ENCODE results near the gene KIF18B. TPM values are rescaled to one million over a fixed set of nuclear protein-coding genes. Genes with fewer than 3 reads are reported as not detected.

KIF18B gene
- total and polyA plus RNA-seq, 2 of the 13 experiments (the other 11 are each of a cell fraction or from before 2014, with no cell fraction given) = 15.2 to 15.3 TPM

DNA sequence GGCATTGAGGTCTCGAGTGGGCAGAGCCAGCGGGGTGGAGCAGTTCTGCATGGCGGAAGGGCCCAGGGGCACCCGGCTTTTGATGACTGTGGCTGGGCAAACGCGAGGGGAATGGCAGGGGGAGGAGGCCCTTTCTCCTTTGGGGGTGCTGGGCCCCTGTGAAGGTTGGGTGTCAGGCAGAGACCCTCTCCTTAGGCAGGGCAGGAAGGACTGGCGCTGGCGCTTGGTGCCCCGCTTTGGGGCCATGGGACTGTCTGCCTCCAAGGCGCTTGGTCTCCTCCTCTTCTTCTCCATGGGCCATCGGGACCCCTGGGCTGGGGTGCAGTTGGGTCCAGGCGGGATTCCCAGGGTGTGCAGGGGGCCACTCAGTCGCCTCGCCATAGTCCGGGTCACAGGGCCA, 19.4 kb downstream of the KIF18B start:
- FAIRE-seq (no peak), DNase-seq (ENCODE audit: low spot score) (no peak), ATAC-seq (no peak)
- H3K9me3 ChIP-seq (ENCODE audit: low read length) = no peaks in the 10 kb centered on the region
- no TSS peak for BruUV-seq (replicated peaks)
- in situ Hi-C loops (cut with HindIII; ENCODE audit: extremely low pct_ligation_motif_present, low pct_unique_long_range_greater_than_20kb) (loop anchor here (10.0 kb wide), 1 partner anchor 177 kb away; no protein-coding TSS in a partner anchor), intact Hi-C loops (cut with micrococcal nuclease; ENCODE audit: unreplicated experiment) (no loop called here)
- peaks cover 1% of the 10 kb centered on the region; the same call in 1 of the 2 replicates for H3K4me1 ChIP-seq (ENCODE audit: insufficient read depth, low read length)
- H3K27me3 ChIP-seq (ENCODE audit: control insufficient read depth in 1 of 2, insufficient read depth in 2 of 2, low read length in 2 of 2) = peaks cover 0 to 2% of the 10 kb centered on the region in 2 experiments; a peak in 1 of 5 replicates
- WGBS (ENCODE audit: low lambda C conversion rate) = 93% methylated on average over 15 of the region's 15 CpGs
- H3K27ac ChIP-seq (ENCODE audit: extremely low read length, insufficient read depth, low read length) = no peak overlapping the region
- H3K4me3 ChIP-seq (replicated peaks in 1 of 3; ENCODE audit: insufficient read depth in 1 of 3, low read depth in 2 of 3, low read length in 3 of 3) = no peak overlapping the region
- no peak overlapping the region for H2AFZ ChIP-seq (ENCODE audit: low read length)
- no peak overlapping the region for H3K9ac ChIP-seq (ENCODE audit: insufficient read depth, low read depth, low read length)
- no peaks in the 10 kb centered on the region for H4K20me1 ChIP-seq (ENCODE audit: insufficient read depth, low read length)
- no peak overlapping the region for H3K4me2 ChIP-seq (ENCODE audit: low read depth, low read length)
- POLR2A ChIA-PET = no interaction called here
- H3K36me3 ChIP-seq (replicated peaks in 1 of 2; ENCODE audit: control insufficient read depth in 1 of 2, insufficient read depth in 2 of 2, low read length in 2 of 2) = peaks cover 50 to 74% of the 10 kb centered on the region in 2 experiments
- CTCF ChIA-PET (ENCODE audit: low intra/inter-chr PET ratio, low total read pairs) = no interaction called here
- no peaks in the 10 kb centered on the region for H3K79me2 ChIP-seq (ENCODE audit: insufficient read depth, low read length)
- TF ChIP-seq GABPA (IDR thresholded peaks at IDR 0.05; ENCODE audit: low read depth, low read length) (no peak), GABPA (CRISPR knock-in tag; IDR thresholded peaks at IDR 0.05; ENCODE audit: low read depth) (no peak), SP140L (CRISPR knock-in tag; IDR thresholded peaks at IDR 0.05; ENCODE audit: borderline replicate concordance) (no peak), ZNF468 (CRISPR knock-in tag; IDR thresholded peaks at IDR 0.05) (no peak), ZBTB1 (CRISPR knock-in tag; IDR thresholded peaks at IDR 0.05; ENCODE audit: borderline replicate concordance) (no peak), ZNF660 (CRISPR knock-in tag; IDR thresholded peaks at IDR 0.05; ENCODE audit: borderline replicate concordance, low read depth) (no peak), HDAC1 (CRISPR knock-in tag; IDR thresholded peaks at IDR 0.05) (no peak), IRF2 (CRISPR knock-in tag; IDR thresholded peaks at IDR 0.05) (no peak), ATM (IDR thresholded peaks at IDR 0.05; ENCODE audit: borderline replicate concordance) (no peak), HNF4G (IDR thresholded peaks at IDR 0.05; ENCODE audit: borderline replicate concordance, low read depth, low read length) (no peak), HNF4G (CRISPR knock-in tag; IDR thresholded peaks at IDR 0.05; ENCODE audit: borderline replicate concordance, low read depth) (no peak), MEF2D (CRISPR knock-in tag; IDR thresholded peaks at IDR 0.05) (no peak), ZBTB3 (CRISPR knock-in tag; IDR thresholded peaks at IDR 0.05; ENCODE audit: borderline replicate concordance, low read depth) (no peak), NFE2 (CRISPR knock-in tag; IDR thresholded peaks at IDR 0.05) (no peak)
- TF ChIP-seq, protein P1, sequence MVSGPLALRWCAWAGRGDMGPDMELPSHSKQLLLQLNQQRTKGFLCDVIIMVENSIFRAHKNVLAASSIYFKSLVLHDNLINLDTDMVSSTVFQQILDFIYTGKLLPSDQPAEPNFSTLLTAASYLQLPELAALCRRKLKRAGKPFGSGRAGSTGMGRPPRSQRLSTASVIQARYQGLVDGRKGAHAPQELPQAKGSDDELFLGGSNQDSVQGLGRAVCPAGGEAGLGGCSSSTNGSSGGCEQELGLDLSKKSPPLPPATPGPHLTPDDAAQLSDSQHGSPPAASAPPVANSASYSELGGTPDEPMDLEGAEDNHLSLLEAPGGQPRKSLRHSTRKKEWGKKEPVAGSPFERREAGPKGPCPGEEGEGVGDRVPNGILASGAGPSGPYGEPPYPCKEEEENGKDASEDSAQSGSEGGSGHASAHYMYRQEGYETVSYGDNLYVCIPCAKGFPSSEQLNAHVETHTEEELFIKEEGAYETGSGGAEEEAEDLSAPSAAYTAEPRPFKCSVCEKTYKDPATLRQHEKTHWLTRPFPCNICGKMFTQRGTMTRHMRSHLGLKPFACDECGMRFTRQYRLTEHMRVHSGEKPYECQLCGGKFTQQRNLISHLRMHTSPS (CRISPR knock-in tag; IDR thresholded peaks at IDR 0.05; ENCODE audit: low read depth) = no peak
- TF ChIP-seq, protein P2, sequence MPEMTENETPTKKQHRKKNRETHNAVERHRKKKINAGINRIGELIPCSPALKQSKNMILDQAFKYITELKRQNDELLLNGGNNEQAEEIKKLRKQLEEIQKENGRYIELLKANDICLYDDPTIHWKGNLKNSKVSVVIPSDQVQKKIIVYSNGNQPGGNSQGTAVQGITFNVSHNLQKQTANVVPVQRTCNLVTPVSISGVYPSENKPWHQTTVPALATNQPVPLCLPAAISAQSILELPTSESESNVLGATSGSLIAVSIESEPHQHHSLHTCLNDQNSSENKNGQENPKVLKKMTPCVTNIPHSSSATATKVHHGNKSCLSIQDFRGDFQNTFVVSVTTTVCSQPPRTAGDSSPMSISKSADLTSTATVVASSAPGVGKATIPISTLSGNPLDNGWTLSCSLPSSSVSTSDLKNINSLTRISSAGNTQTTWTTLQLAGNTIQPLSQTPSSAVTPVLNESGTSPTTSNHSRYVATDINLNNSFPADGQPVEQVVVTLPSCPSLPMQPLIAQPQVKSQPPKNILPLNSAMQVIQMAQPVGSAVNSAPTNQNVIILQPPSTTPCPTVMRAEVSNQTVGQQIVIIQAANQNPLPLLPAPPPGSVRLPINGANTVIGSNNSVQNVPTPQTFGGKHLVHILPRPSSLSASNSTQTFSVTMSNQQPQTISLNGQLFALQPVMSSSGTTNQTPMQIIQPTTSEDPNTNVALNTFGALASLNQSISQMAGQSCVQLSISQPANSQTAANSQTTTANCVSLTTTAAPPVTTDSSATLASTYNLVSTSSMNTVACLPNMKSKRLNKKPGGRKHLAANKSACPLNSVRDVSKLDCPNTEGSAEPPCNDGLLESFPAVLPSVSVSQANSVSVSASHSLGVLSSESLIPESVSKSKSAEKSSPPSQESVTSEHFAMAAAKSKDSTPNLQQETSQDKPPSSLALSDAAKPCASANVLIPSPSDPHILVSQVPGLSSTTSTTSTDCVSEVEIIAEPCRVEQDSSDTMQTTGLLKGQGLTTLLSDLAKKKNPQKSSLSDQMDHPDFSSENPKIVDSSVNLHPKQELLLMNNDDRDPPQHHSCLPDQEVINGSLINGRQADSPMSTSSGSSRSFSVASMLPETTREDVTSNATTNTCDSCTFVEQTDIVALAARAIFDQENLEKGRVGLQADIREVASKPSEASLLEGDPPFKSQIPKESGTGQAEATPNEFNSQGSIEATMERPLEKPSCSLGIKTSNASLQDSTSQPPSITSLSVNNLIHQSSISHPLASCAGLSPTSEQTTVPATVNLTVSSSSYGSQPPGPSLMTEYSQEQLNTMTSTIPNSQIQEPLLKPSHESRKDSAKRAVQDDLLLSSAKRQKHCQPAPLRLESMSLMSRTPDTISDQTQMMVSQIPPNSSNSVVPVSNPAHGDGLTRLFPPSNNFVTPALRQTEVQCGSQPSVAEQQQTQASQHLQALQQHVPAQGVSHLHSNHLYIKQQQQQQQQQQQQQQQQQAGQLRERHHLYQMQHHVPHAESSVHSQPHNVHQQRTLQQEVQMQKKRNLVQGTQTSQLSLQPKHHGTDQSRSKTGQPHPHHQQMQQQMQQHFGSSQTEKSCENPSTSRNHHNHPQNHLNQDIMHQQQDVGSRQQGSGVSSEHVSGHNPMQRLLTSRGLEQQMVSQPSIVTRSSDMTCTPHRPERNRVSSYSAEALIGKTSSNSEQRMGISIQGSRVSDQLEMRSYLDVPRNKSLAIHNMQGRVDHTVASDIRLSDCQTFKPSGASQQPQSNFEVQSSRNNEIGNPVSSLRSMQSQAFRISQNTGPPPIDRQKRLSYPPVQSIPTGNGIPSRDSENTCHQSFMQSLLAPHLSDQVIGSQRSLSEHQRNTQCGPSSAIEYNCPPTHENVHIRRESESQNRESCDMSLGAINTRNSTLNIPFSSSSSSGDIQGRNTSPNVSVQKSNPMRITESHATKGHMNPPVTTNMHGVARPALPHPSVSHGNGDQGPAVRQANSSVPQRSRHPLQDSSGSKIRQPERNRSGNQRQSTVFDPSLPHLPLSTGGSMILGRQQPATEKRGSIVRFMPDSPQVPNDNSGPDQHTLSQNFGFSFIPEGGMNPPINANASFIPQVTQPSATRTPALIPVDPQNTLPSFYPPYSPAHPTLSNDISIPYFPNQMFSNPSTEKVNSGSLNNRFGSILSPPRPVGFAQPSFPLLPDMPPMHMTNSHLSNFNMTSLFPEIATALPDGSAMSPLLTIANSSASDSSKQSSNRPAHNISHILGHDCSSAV (CRISPR knock-in tag; IDR thresholded peaks at IDR 0.05; ENCODE audit: borderline replicate concordance) = no peak
